Neuronal stem cell (in vitro differentiated cells): Measurements from ENCODE around the gene GID8.
A peak's percentile ranks its signal among the peaks of the same experiment; 100 is the strongest.

Experiments used
- DNase-seq: peaks from one replicate; pipeline ENCODE4 v3.0.0-alpha.2; 2013; ENCODE audit warnings: low spot score
- H2AFZ ChIP-seq: one replicate; pipeline ENCODE4 v1.6.1; 2013; ENCODE audit warnings: mild to moderate bottlenecking, low read length, inconsistent platforms
- H2AK5ac ChIP-seq: 2 replicates; pipeline ENCODE4 v1.6.1; 2013; ENCODE audit warnings: low read depth, mild to moderate bottlenecking, inconsistent platforms, low read length, moderate library complexity, mixed read lengths
- H2BK120ac ChIP-seq: 2 replicates; pipeline ENCODE4 v1.6.1; 2013; ENCODE audit warnings: low read depth, mild to moderate bottlenecking, inconsistent platforms, low read length, moderate library complexity, mixed read lengths
- H2BK12ac ChIP-seq: one replicate; pipeline ENCODE4 v1.6.1; 2013; ENCODE audit warnings: low read length, inconsistent platforms
- H2BK15ac ChIP-seq: 2 replicates; pipeline ENCODE4 v1.6.1; 2013; ENCODE audit warnings: mild to moderate bottlenecking, low read length, inconsistent platforms, mixed read lengths
- H2BK5ac ChIP-seq: one replicate; pipeline ENCODE4 v1.6.1; 2013; ENCODE audit warnings: inconsistent platforms, mild to moderate bottlenecking, low read length, moderate library complexity
- H3K14ac ChIP-seq: one replicate; pipeline ENCODE4 v1.6.1; 2013; ENCODE audit warnings: low read length, inconsistent platforms
- H3K18ac ChIP-seq: 2 replicates; pipeline ENCODE4 v1.6.1; 2013; ENCODE audit warnings: low read length, inconsistent platforms
- H3K23ac ChIP-seq: 2 replicates; pipeline ENCODE4 v1.6.1; 2013; ENCODE audit warnings: low read depth, mild to moderate bottlenecking, mixed read lengths, low read length, inconsistent platforms; ENCODE audit not compliant: poor library complexity
- H3K27ac ChIP-seq: replicated peaks from 3 replicates; pipeline ENCODE4 v1.5.1; 2013; ENCODE audit warnings: low read length, inconsistent platforms
- H3K27me3 ChIP-seq, 3 experiments: 2 replicates each; pipeline ENCODE4 v1.6.1; 2013; ENCODE audit warnings: low read length in 3 of 3, mild to moderate bottlenecking in 2 of 3, inconsistent platforms in 1 of 3, low read depth in 1 of 3, mixed read lengths in 1 of 3, moderate library complexity in 1 of 3; ENCODE audit not compliant: control insufficient read depth in 3 of 3, insufficient read depth in 3 of 3
- H3K36me3 ChIP-seq, 2 donors: replicated peaks in 1 of 2; 2 replicates each; pipeline ENCODE4 v1.6.1; 2013; ENCODE audit warnings: low read length in 2 of 2; ENCODE audit not compliant: control insufficient read depth in 2 of 2, insufficient read depth in 2 of 2
- H3K4ac ChIP-seq: 2 replicates; pipeline ENCODE4 v1.6.1; 2013; ENCODE audit warnings: inconsistent platforms, mild to moderate bottlenecking, low read length, moderate library complexity
- H3K4me1 ChIP-seq, 2 donors: 1 replicate in 1 of 2; 2 replicates in 1 of 2; pipeline ENCODE4 v1.6.1; 2013; ENCODE audit warnings: low read length in 2 of 2, low read depth in 1 of 2; ENCODE audit not compliant: control insufficient read depth in 2 of 2, insufficient read depth in 1 of 2
- H3K4me2 ChIP-seq: one replicate; pipeline ENCODE4 v1.6.1; 2013; ENCODE audit warnings: mild to moderate bottlenecking, low read length, inconsistent platforms; ENCODE audit not compliant: insufficient read depth, poor library complexity, severe bottlenecking
- H3K4me3 ChIP-seq, 2 donors: 2 replicates each; pipeline ENCODE4 v1.5.1; 2013; ENCODE audit warnings: low read length in 2 of 2, mild to moderate bottlenecking in 2 of 2, inconsistent platforms in 1 of 2, moderate library complexity in 1 of 2
- H3K79me1 ChIP-seq: one replicate; pipeline ENCODE4 v1.6.1; 2013; ENCODE audit warnings: low read depth, mild to moderate bottlenecking, inconsistent platforms, low read length, moderate library complexity
- H3K9ac ChIP-seq: one replicate; pipeline ENCODE4 v1.6.1; 2013; ENCODE audit warnings: mild to moderate bottlenecking, low read depth, low read length, inconsistent platforms; ENCODE audit not compliant: poor library complexity
- H3K9me3 ChIP-seq, 2 donors: replicated peaks in 1 of 2; 2 replicates each; pipeline versions ENCODE3 to v1.6.1; 2013; ENCODE audit warnings: low read length in 2 of 2, mild to moderate bottlenecking in 2 of 2, inconsistent platforms in 1 of 2, low read depth in 1 of 2, mixed read lengths in 1 of 2, moderate library complexity in 1 of 2; ENCODE audit not compliant: control insufficient read depth in 2 of 2, insufficient read depth in 1 of 2
- H4K8ac ChIP-seq: one replicate; pipeline ENCODE4 v1.6.1; 2013; ENCODE audit warnings: low read depth, mild to moderate bottlenecking, inconsistent platforms, low read length, moderate library complexity
- H4K91ac ChIP-seq: one replicate; pipeline ENCODE4 v1.6.1; 2013; ENCODE audit warnings: low read length, low read depth, mild to moderate bottlenecking, inconsistent platforms; ENCODE audit not compliant: poor library complexity
- WGBS, 2 donors: extraction: QIAGEN DNeasy Blood & Tissue Kit; methylation state at CpG; one replicate each; pipeline ENCODE4 v1.1.7; 2013; ENCODE audit warnings: missing lambda C conversion rate in 2 of 2, mixed read lengths in 1 of 2; ENCODE audit not compliant: insufficient read length in 2 of 2, insufficient replicate concordance in 1 of 2; ENCODE audit errors: extremely low coverage in 2 of 2; 5-methylcytosine and 5-hydroxymethylcytosine counted together

GID8 gene

GRCh38 chr20:62935204-62935967 is 2.6 kb upstream of the GID8 start:
- H3K9me3 ChIP-seq: no peaks in the 10 kb centered on the region
- no peak overlapping the region for H2BK120ac ChIP-seq
- H2BK15ac ChIP-seq: no peak overlapping the region
- no peak overlapping the region for H3K4me2 ChIP-seq
- no peak overlapping the region for H3K18ac ChIP-seq
- peaks cover 22 to 58% of the 10 kb centered on the region in 2 donors for H3K36me3 ChIP-seq
- no peak overlapping the region for H2BK12ac ChIP-seq
- H2AFZ ChIP-seq: no peak overlapping the region
- H3K79me1 ChIP-seq: peaks cover 8% of the 10 kb centered on the region
- no peak overlapping the region for H3K9ac ChIP-seq
- peak overlapping the region; percentile 25 for H3K27ac ChIP-seq
- H3K27me3 ChIP-seq: no peaks in the 10 kb centered on the region
- H4K91ac ChIP-seq: no peak overlapping the region
- DNase-seq: no peak
- no peak overlapping the region for H2AK5ac ChIP-seq
- H3K4me3 ChIP-seq: no peak overlapping the region
- 100% methylated on average over 2 of the region's 12 CpGs; no CpG with 5 or more reads in 1 of the 2 donors for WGBS, 2 donors
- H2BK5ac ChIP-seq: no peak overlapping the region
- H3K14ac ChIP-seq: no peak overlapping the region
- H3K4me1 ChIP-seq: peaks cover 3 to 8% of the 10 kb centered on the region in 2 donors
- no peak overlapping the region for H3K4ac ChIP-seq
- H4K8ac ChIP-seq: no peak overlapping the region
- H3K23ac ChIP-seq: no peak overlapping the region

DNA sequence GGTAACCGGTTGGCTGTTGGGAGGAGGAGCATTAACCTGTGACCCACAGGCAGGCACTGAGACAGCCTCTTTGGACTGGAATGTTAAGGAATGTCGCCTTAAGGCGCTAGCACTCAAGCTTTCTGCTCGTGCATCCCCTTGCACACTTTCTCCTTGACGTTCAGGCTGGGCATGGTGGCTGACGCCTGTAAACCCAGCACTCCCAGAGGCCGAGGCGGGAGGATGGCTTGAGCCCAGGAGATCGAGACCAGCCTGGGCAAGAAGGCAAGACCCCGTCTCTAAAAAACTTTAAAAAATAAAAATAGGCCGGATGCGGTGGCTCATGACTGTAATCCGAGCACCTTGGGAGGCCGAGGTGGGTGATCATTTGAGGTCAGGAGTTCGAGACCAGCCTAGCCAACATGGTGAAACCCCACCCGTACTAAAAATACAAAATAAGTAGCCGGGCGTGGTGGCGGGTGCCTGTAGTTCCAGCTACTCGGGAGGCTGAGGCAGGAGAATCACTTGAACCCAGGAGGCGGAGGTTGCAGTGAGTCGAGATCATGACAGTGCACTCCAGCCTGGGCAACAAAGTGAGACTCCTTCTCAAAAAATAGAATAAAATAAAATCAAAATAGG is 1.9 kb upstream of the GID8 start:
- H3K4me1 ChIP-seq: peaks cover 3 to 8% of the 10 kb centered on the region in 2 donors
- no peak overlapping the region for H2BK5ac ChIP-seq
- no peak overlapping the region for H3K23ac ChIP-seq
- no peak overlapping the region for H4K8ac ChIP-seq
- peaks cover 8% of the 10 kb centered on the region for H3K79me1 ChIP-seq
- H4K91ac ChIP-seq: no peak overlapping the region
- H3K9ac ChIP-seq: no peak overlapping the region
- no peak overlapping the region for H2BK12ac ChIP-seq
- no peaks in the 10 kb centered on the region for H3K27me3 ChIP-seq
- no peak for DNase-seq
- no peak overlapping the region for H2BK15ac ChIP-seq
- no peaks in the 10 kb centered on the region for H3K9me3 ChIP-seq
- peaks cover 22 to 59% of the 10 kb centered on the region in 2 donors for H3K36me3 ChIP-seq
- peak overlapping the region in 1 of 2 donors; percentile 92 for H3K4me3 ChIP-seq
- no peak overlapping the region for H2AK5ac ChIP-seq
- H3K27ac ChIP-seq: peak overlapping the region; percentile 25
- no peak overlapping the region for H2BK120ac ChIP-seq
- no peak overlapping the region for H3K4ac ChIP-seq
- no peak overlapping the region for H3K4me2 ChIP-seq
- no peak overlapping the region for H2AFZ ChIP-seq
- no peak overlapping the region for H3K14ac ChIP-seq
- no CpG with 5 or more reads among the region's 22 CpGs for whole genome bisulfite sequencing, 2 donors
- no peak overlapping the region for H3K18ac ChIP-seq

GRCh38 chr20:62937268-62938104 is 461 bp upstream of the GID8 start:
- peak; percentile 95 for DNase-seq
- Histone ChIP-seq H3K27ac (peak overlapping the region; percentile 75), H3K4me3 (peak overlapping the region; percentile 92 to 98), H4K8ac (peak overlapping the region; percentile 95), H3K4me2 (peak overlapping the region; percentile 66), H2BK5ac (no peak overlapping the region), H3K18ac (peak overlapping the region; percentile 97), H3K79me1 (peaks cover 8% of the 10 kb centered on the region), H3K23ac (peak overlapping the region; percentile 98), H3K9ac (peak overlapping the region; percentile 94), H2BK120ac (no peak overlapping the region), H3K14ac (peak overlapping the region; percentile 78), H3K4ac (peak overlapping the region; percentile 98), H2AK5ac (peak overlapping the region; percentile 99), H2BK12ac (peak overlapping the region; percentile 95), H3K4me1 (peaks cover 3 to 8% of the 10 kb centered on the region in 2 donors), H3K27me3 (no peaks in the 10 kb centered on the region), H3K9me3 (no peaks in the 10 kb centered on the region), H4K91ac (peak overlapping the region; percentile 93), H3K36me3 (peaks cover 25 to 65% of the 10 kb centered on the region in 2 donors), H2AFZ (peak overlapping the region; percentile 92), H2BK15ac (no peak overlapping the region)
- no CpG with 5 or more reads among the region's 92 CpGs for WGBS, 2 donors
